ENCODE data around the gene GASK1A.

DNA sequence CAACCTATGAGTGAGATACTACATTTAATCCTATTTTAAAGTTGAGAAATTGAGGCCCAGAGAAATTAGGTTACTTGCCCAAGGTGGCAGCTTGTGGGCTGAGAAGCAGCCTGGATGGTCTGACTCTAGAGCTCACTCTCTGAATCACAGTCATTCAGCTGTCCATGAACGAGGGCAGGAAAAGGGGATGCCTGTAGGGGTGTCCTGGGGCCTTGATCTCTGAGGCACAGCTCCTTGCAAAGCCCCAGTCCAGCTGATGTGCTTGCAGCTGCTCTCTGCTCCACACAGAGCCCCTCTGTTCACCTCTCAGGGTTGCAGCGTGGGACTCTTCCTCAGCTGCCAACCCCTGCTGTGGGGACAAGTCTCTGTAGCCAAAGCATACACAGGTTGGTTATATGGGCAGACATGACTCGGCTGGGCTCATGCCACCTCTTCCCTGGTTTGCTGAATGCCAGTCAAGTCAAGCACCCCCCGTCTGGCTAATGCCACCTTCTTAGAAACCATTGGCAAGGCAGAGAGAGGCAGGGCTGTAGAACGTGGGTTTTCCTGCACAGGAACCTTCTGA, 56.8 kb downstream of the GASK1A start:
- TF ChIP-seq TBP (IDR thresholded peaks at IDR 0.05; ENCODE audit: low read depth, low read length) (no peak), POLR2A (IDR thresholded peaks at IDR 0.05; ENCODE audit: control extremely low read depth in 1 of 2, low read depth in 2 of 2, low read length in 2 of 2) (no peak), KDM1A (IDR thresholded peaks at IDR 0.05; ENCODE audit: borderline replicate concordance, low read length) (no peak)
